B cell (primary cell): ENCODE measurements around the gene MEIKIN. TPM values are rescaled to one million over a fixed set of nuclear protein-coding genes. Genes with fewer than 3 reads are reported as not detected.

Source experiments
- ATAC-seq: fragments of 200-7000 bp; cut with Tn5 transposase; one replicate; pipeline ENCODE4 v1.10.0; 2021; ENCODE audit warnings: low read depth, mild to moderate bottlenecking, moderate number of reproducible peaks, moderate library complexity
- CTCF ChIA-PET: fragments of 350-600 bp; sonication (Branson Sonifier 250); formaldehyde crosslinking; loops from one replicate; lab custom pipeline; 2021; ENCODE audit warnings: antibody characterized with exemption, inconsistent platforms; lab: Charles Lee
- POLR2A ChIA-PET: fragments of 350-600 bp; sonication (Branson Sonifier 250); formaldehyde crosslinking; loops from one replicate; lab custom pipeline; 2021; ENCODE audit warnings: antibody characterized with exemption; lab: Charles Lee
- DNase-seq: peaks from one replicate; pipeline ENCODE4 v3.0.0; 2013
- H2AFZ ChIP-seq: 2 replicates; pipeline ENCODE4 v1.6.1; 2012; ENCODE audit warnings: mild to moderate bottlenecking, low read depth, low read length; ENCODE audit not compliant: insufficient read depth, poor library complexity, severe bottlenecking
- H3K27ac ChIP-seq, 2 donors: 1 replicate in 1 of 2; 2 replicates in 1 of 2; pipeline ENCODE4 v1.5.1; 2012 to 2013; ENCODE audit warnings: low read length in 2 of 2, mild to moderate bottlenecking in 2 of 2, moderate library complexity in 1 of 2
- H3K27me3 ChIP-seq, 4 experiments: fragments of 200-600 bp in 1 of 4; sonication (generic) in 1 of 4; replicated peaks in 1 of 4; 1 replicate in 2 of 4; 2 replicates in 2 of 4; pipeline versions ENCODE4 v1.6.1 to v1.7.0; 2013 to 2016; ENCODE audit warnings: low read length in 3 of 4, mild to moderate bottlenecking in 2 of 4, mixed read lengths in 1 of 4, moderate library complexity in 1 of 4; ENCODE audit not compliant: insufficient read depth in 4 of 4, control insufficient read depth in 3 of 4; ENCODE audit errors: control extremely low read depth in 1 of 4
- H3K36me3 ChIP-seq, 2 experiments: replicated peaks in 1 of 2; 1 replicate in 1 of 2; 2 replicates in 1 of 2; pipeline versions ENCODE4 v1.6.1 to v1.7.1; 2013; ENCODE audit warnings: low read length in 1 of 2; ENCODE audit not compliant: insufficient read depth in 2 of 2, control insufficient read depth in 1 of 2; ENCODE audit errors: control extremely low read depth in 1 of 2, extremely low read depth in 1 of 2
- H3K4me1 ChIP-seq, 2 donors: fragments of 200-600 bp in 1 of 2; sonication (generic) in 1 of 2; 1 replicate in 1 of 2; 2 replicates in 1 of 2; pipeline versions ENCODE4 v1.5.1 to v1.6.1; 2013 to 2017; ENCODE audit warnings: low read length in 2 of 2; ENCODE audit not compliant: control insufficient read depth in 2 of 2, insufficient read depth in 2 of 2
- H3K4me2 ChIP-seq: replicated peaks from 2 replicates; pipeline ENCODE3; 2012; ENCODE audit warnings: mild to moderate bottlenecking, low read depth, low read length; ENCODE audit not compliant: poor library complexity, severe bottlenecking
- H3K4me3 ChIP-seq, 5 experiments: fragments of 200-600 bp in 1 of 5; sonication (generic) in 1 of 5; 1 replicate in 3 of 5; 2 replicates in 2 of 5; pipeline versions ENCODE4 v1.5.1 to v1.7.0; 2011 to 2016; ENCODE audit warnings: low read length in 4 of 5, mild to moderate bottlenecking in 4 of 5, low read depth in 2 of 5, control low read depth in 1 of 5, moderate library complexity in 1 of 5; ENCODE audit not compliant: insufficient read depth in 1 of 5; ENCODE audit errors: control extremely low read depth in 1 of 5, extremely low read depth in 1 of 5
- H3K79me2 ChIP-seq: fragments of 200-600 bp; sonication (generic); one replicate; pipeline ENCODE4 v1.6.0; 2016; ENCODE audit warnings: low read length; ENCODE audit not compliant: control insufficient read depth, insufficient read depth
- H3K9ac ChIP-seq: fragments of 200-600 bp; sonication (generic); 2 replicates; pipeline ENCODE4 v1.6.1; 2017; ENCODE audit warnings: mild to moderate bottlenecking, low read length, moderate library complexity
- H3K9me3 ChIP-seq, 3 donors: one replicate each; pipeline versions ENCODE4 v1.6.1 to v1.7.1; 2013; ENCODE audit warnings: low read length in 2 of 3; ENCODE audit not compliant: control insufficient read depth in 2 of 3, insufficient read depth in 1 of 3; ENCODE audit errors: control extremely low read depth in 1 of 3
- H4K20me1 ChIP-seq: 2 replicates; pipeline ENCODE4 v1.6.0; 2012; ENCODE audit warnings: mild to moderate bottlenecking, low read length; ENCODE audit not compliant: insufficient read depth, control insufficient read depth, poor library complexity, severe bottlenecking
- H3K27ac Mint-ChIP-seq: one replicate; pipeline ENCODE4 v1.8.0; 2021; ENCODE audit warnings: mixed read lengths
- H3K27me3 Mint-ChIP-seq: one replicate; pipeline ENCODE4 v1.8.0; 2021; ENCODE audit warnings: mixed read lengths
- H3K4me1 Mint-ChIP-seq: one replicate; pipeline ENCODE4 v1.8.0; 2021; ENCODE audit warnings: mixed read lengths
- H3K4me3 Mint-ChIP-seq: one replicate; pipeline ENCODE4 v1.8.0; 2021; ENCODE audit warnings: mixed read lengths
- H3K9me3 Mint-ChIP-seq: one replicate; pipeline ENCODE4 v1.8.0; 2022; ENCODE audit warnings: mixed read lengths; ENCODE audit not compliant: insufficient read depth
- CTCF ChIP-seq: fragments of 200-600 bp; IDR thresholded peaks from one replicate; pipeline ENCODE4 v1.8.0; 2022; ENCODE audit warnings: antibody characterized with exemption, mild to moderate bottlenecking
- EZH2 ChIP-seq: IDR thresholded peaks from 2 replicates; pipeline ENCODE4 v1.6.1; 2012; ENCODE audit warnings: borderline replicate concordance, low read depth, mild to moderate bottlenecking, moderate library complexity, low read length; ENCODE audit not compliant: insufficient read depth, poor library complexity, severe bottlenecking
- WGBS: methylation state at CpG from one replicate; pipeline ENCODE4 v1.1.5; 2013; ENCODE audit warnings: missing lambda C conversion rate; ENCODE audit not compliant: insufficient coverage; 5-methylcytosine and 5-hydroxymethylcytosine counted together
- intact Hi-C: fragments of 100-400 bp; cut with micrococcal nuclease; formaldehyde crosslinking; loops from one replicate; pipeline ENCODE4 v1.10.0; 2022
- polyA plus RNA-seq: library from polyadenylated mRNA; depleted of rRNA; stranded (reverse); fragments of >200 nt; gene quantifications from 2 replicates; pipeline ENCODE4 v1.2.3, GENCODE V29; 2012
- total RNA-seq, 2 donors: library from RNA; stranded (reverse); fragments of 120-200 nt in 1 of 2; gene quantifications; 1 replicate in 1 of 2; 2 replicates in 1 of 2; pipeline versions ENCODE4 v1.2.3 to v1.2.4, GENCODE V29; 2013 to 2022

MEIKIN gene
- total and polyA plus RNA-seq, 2 donors (not counting 1 experiment from before 2014, with no cell fraction given) = not detected

- Mint-ChIP-seq H3K4me3 (no peak overlapping the region), H3K4me1 (no peaks in the 10 kb centered on the region), H3K27me3 (peaks cover 8% of the 10 kb centered on the region), H3K27ac (no peak overlapping the region), H3K9me3 (no peaks in the 10 kb centered on the region)
- ATAC-seq = no peak
- H3K4me3 ChIP-seq = no peak overlapping the region
- H3K9me3 ChIP-seq = no peaks in the 10 kb centered on the region
- H2AFZ ChIP-seq = no peak overlapping the region
- no peak for DNase-seq
- no peaks in the 10 kb centered on the region for H4K20me1 ChIP-seq
- 92% methylated on average over 7 of the region's 8 CpGs for WGBS
- H3K27ac ChIP-seq = no peak overlapping the region
- TF ChIP-seq EZH2 (no peak), CTCF (no peak)
- no peak overlapping the region for H3K9ac ChIP-seq
- H3K36me3 ChIP-seq = no peaks in the 10 kb centered on the region
- no peaks in the 10 kb centered on the region for H3K27me3 ChIP-seq
- H3K4me2 ChIP-seq = no peak overlapping the region
- no peaks in the 10 kb centered on the region for H3K79me2 ChIP-seq
- H3K4me1 ChIP-seq = no peaks in the 10 kb centered on the region
- ChIA-PET CTCF (no interaction called here), POLR2A (no interaction called here)
- intact Hi-C loops = no loop called here
Observed at GRCh38 chr5:131986161-131986912, 40.9 kb upstream of the MEIKIN start.

GRCh38 chr5:131984956-131985665 is 39.6 kb upstream of the MEIKIN start:
- no peak overlapping the region for H2AFZ ChIP-seq
- Mint-ChIP-seq H3K27ac (no peak overlapping the region), H3K9me3 (no peaks in the 10 kb centered on the region), H3K4me1 (no peaks in the 10 kb centered on the region), H3K27me3 (peaks cover 8% of the 10 kb centered on the region), H3K4me3 (no peak overlapping the region)
- CTCF ChIA-PET = no interaction called here
- H3K9ac ChIP-seq = no peak overlapping the region
- H3K4me2 ChIP-seq = no peak overlapping the region
- H3K79me2 ChIP-seq = no peaks in the 10 kb centered on the region
- POLR2A ChIA-PET = no interaction called here
- intact Hi-C loops = no loop called here
- no peak for TF ChIP-seq CTCF
- TF ChIP-seq EZH2 = no peak
- WGBS = 91% methylated on average over 5 of the region's 8 CpGs
- no peaks in the 10 kb centered on the region for H3K27me3 ChIP-seq
- DNase-seq = no peak
- no peak overlapping the region for H3K4me3 ChIP-seq
- H3K27ac ChIP-seq = no peak overlapping the region
- H3K4me1 ChIP-seq = no peaks in the 10 kb centered on the region
- no peaks in the 10 kb centered on the region for H3K36me3 ChIP-seq
- H3K9me3 ChIP-seq = no peaks in the 10 kb centered on the region
- no peaks in the 10 kb centered on the region for H4K20me1 ChIP-seq
- no peak for ATAC-seq
